Dorsolateral prefrontal cortex (tissue), 118 donors: ENCODE data around the gene ATP5MK. TPM values are rescaled to one million over a fixed set of nuclear protein-coding genes. Genes with fewer than 3 reads are reported as not detected.

Source experiments
- microRNA-seq, 43 experiments: library from miRNA; unstranded; fragments of <30 nt; microRNA quantifications; one replicate each; pipeline ENCODE4 v1.2.0, GENCODE V29; 2022
- total RNA-seq, 120 experiments: library from RNA; stranded (reverse); gene quantifications; one replicate each; pipeline versions ENCODE4 v1.2.3 to v1.2.4, GENCODE V29; 2022

ATP5MK gene
- total RNA-seq, 120 experiments from 2014 or later = 194 to 564 (median 384) TPM

Small RNA genes lying within 50 kb of the gene (microRNA-seq; reads per million reads assigned to microRNA genes)
- gene MIR1307 = 1,389 to 6,888 (median 2,418) reads per million in 43 experiments

Other genes starting within 250 kb of the ATP5MK start
- gene NT5C2, start 203.2 kb downstream of the ATP5MK start, total RNA-seq = 100 to 1,000 TPM in 49 of 120 experiments, 10 to 100 TPM in 71; 53.5 to 160 (median 97.7) TPM
- gene RPEL1, start 150.6 kb downstream of the ATP5MK start, total RNA-seq = under 1 TPM in 4 of 120 experiments, not detected in 116; 0.29 to 0.54 (median 0.43) TPM
- gene INA, start 119.3 kb downstream of the ATP5MK start, total RNA-seq = 100 to 1,000 TPM in 105 of 120 experiments, 10 to 100 TPM in 15; 35.6 to 267 (median 169) TPM
- 10 to 100 TPM in 10 of 120 experiments, 1 to 10 TPM in 110; 4.2 to 13.9 (median 7.3) TPM for gene PCGF6, start 45.3 kb downstream of the ATP5MK start, total RNA-seq
- 1 to 10 TPM; 3.0 to 7.1 (median 4.9) TPM for gene TAF5, start 28.5 kb downstream of the ATP5MK start, total RNA-seq
- gene PDCD11, start 151 bp upstream of the ATP5MK start, total RNA-seq = 10 to 100 TPM; 13.8 to 28.8 (median 19.8) TPM
- gene CALHM2, start 55.9 kb upstream of the ATP5MK start, total RNA-seq = 10 to 100 TPM in 97 of 120 experiments, 1 to 10 TPM in 23; 4.9 to 25.1 (median 12.7) TPM
- 1 to 10 TPM; 1.0 to 6.3 (median 3.0) TPM for gene CALHM1, start 62.4 kb upstream of the ATP5MK start, total RNA-seq
- gene CALHM3, start 82.8 kb upstream of the ATP5MK start, total RNA-seq = under 1 TPM in 8 of 120 experiments, not detected in 112; 0.25 to 0.42 (median 0.33) TPM
- 100 to 1,000 TPM in 16 of 120 experiments, 10 to 100 TPM in 104; 27.2 to 125 (median 84.1) TPM for gene NEURL1, start 97.2 kb upstream of the ATP5MK start, total RNA-seq